HG03558 (cell line): ENCODE results near the gene SPHK1.

Source experiments
- ATAC-seq: cut with Tn5 transposase; IDR thresholded peaks from one replicate; pipeline ENCODE4 v1.9.1; 2021; ENCODE audit warnings: moderate number of reproducible peaks; ENCODE audit not compliant: unreplicated experiment; ENCODE audit errors: extremely low read depth

Gene SPHK1

GRCh38 chr17:76360461-76360860 lies 23.9 kb upstream of the SPHK1 start:
- ATAC-seq = no peak

DNA sequence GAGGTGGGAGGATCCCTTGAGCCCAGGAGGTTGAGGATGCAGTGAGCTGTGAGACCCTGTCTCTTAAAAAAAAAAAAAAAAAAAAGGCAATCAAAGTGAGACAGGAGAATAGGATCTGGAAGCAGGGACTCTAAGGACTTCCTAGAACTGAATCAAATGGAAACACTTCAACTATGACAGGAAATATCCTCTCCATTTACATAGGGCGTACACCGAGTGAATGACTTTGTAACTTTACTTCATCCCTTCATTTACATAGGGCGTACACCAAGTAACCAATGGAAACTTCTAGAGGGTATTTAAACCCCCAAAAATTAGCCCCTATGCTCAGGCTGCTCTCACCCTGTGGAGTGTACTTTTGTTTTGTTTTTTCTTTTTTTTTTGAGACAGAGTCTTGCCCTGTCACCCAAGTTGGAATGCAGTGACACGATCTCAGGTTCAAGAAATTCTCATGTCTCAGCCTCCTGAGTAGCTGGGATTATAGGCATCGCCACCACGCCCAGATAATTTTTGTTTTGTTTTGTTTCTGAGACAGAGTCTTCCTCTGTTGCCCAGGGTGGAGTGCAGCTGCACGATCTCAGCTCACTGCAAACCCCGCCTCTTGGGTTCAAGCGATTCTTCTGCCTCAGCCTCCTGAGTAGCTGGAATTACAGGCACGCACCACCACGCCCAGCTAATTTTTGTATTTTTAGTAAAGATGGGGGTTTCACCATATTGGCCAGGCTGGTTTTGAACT lies 21.1 kb upstream of the SPHK1 start:
- no peak for ATAC-seq

DNA sequence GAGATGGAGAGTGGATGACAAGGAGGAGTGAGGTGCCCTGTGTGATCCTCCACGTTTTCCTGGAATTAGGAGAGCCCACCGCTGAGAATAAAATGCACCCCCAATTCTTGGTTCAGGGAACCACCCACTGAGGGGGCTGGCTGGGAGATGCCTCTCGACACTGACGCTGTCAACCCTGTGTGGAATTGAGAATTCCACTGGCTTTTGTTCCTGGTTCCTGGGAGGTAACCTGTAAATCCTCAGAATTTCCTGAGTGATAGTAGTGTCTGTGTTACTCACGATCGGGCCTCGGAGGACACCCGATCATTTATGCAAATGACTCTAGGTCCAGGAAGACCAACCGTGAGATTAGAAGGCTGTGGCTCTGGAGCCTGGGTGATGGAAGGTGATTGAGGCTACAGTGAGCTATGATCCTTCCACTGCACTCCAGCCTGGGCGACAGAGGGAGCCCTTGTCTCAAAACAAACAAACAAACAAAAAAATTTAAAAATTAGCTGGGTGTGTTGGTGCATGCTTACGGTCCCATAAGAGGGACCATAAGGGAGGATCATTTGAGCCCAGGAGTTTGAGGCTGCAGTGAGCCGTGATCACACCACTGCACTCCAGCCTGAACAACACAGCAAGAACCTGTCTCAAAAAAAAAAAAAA lies 19.0 kb upstream of the SPHK1 start:
- no peak for ATAC-seq

DNA sequence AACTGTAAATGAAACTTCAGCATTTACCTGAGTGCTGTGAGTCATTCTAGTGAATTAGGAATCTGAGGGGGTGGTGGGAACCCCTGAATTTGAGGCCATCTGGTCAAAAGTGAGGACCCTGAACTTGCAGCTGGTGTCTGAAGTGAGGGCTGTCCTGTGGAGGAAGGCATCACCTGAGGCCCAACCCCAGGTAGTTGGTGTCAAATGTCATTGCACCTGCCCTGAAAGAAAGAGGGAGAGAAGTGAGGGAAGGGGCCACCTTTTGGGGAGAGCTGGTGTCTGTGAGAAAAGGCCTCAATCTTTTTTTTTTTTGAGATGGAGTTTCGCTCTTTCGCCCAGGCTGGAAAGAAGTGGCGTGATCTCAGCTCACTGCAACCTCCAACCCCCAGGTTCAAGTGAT lies 18.2 kb upstream of the SPHK1 start:
- no peak for ATAC-seq

- ATAC-seq = no peak
Observed at GRCh38 chr17:76367642-76368041, 16.8 kb upstream of the SPHK1 start.

GRCh38 chr17:76368545-76368944 lies 15.9 kb upstream of the SPHK1 start:
- no peak for ATAC-seq

- no peak for ATAC-seq
Observed at GRCh38 chr17:76369379-76369778, 15.0 kb upstream of the SPHK1 start.

GRCh38 chr17:76369804-76370203 lies 14.6 kb upstream of the SPHK1 start:
- ATAC-seq = no peak

GRCh38 chr17:76370261-76370993 lies 14.0 kb upstream of the SPHK1 start:
- no peak for ATAC-seq

- ATAC-seq = no peak
Observed at GRCh38 chr17:76371656-76372628, 12.5 kb upstream of the SPHK1 start.

DNA sequence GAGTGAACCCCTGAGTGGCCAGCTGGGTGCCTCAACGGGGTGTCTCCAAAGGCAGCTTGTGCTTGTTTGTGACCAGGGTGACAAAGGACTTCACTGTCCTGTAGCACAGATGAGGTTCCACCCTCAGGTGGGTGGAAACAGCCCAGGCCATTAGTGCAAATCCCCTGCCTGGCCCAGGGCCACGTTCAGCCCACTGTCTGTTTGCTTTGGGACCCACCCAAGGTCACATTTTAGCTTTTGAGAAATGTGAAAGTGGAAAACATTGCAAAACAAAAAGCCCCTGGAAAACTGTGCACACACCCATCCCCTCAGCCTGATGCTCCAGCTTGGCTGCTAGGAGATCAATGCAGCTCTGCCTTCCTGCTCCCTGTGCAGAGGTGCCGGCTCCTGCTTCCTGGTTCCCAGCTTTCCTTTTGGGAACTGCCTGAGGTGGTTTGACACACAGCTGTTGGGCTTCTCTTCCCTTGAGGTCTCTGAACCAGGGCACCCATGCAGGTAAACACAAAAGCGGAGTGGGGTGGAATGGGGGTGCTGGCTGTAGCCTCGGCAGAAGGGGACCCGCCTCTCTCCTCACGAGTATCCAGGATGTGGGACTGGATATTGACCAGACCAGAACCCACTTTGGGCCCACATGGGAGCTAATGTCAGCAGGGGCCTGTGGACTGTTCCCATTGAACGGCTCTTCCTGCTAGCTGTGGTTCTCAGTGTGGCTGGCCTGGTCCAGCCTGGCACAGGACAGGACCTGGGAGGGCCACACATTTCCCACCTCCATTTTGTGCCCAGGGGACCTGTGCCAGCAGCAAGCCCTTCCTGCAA lies 7.9 kb upstream of the SPHK1 start:
- ATAC-seq = no peak

- no peak for ATAC-seq
Observed at GRCh38 chr17:76378548-76379274, 5.7 kb upstream of the SPHK1 start.

DNA sequence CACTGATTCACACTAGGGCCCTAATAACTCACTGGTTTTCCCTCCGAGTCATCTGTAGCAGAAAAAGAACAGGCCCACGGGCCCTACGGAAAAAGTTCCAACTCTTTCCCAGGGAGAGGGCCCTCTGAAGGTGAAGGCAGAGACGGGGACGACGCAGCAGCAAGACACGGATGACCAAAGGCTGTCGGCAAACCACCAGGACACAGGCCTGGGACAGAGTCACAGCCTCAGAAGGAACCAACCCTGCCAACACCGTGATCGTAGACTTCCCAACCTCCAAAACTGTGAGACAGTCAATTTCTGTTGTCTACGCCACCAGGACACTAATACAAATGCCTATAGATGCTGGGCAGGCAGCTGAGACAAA lies 5.2 kb upstream of the SPHK1 start:
- ATAC-seq = no peak

- ATAC-seq = no peak
Observed at GRCh38 chr17:76379646-76380376, 4.6 kb upstream of the SPHK1 start.

DNA sequence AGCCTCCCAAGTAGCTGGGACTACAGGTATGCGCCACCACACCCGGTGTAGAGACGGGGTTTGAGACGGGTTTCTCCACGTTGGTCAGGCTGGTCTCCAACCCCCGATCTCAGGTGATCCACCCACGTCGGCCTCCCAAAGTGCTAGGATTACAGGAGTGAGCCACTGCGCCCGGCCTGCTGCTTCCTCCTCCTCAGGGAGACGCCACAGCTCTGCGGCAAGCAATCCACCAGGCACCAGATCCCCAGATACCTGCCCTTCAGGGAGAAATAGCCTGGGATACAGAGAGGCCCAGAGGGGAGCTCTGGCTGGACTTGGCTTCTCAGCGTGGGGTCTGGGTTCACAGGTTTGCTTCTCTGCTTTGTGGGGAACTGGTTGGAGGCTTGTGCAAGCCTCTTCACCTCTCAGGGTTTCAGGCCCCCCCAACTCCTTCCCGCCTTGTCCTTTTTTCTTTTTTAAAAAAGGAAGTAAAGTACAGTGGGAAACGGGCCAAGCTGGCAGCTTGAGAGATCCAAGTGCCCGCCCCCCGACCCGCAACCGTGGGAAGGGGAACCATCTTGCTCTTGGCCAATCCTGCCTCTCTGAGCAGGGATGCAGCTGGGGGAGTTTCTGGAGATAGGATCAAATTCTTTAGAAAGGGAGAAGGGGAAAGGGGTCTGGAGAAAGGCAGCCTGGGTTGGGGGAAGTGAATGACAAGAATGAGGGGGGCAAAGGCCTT lies 2.6 kb upstream of the SPHK1 start:
- ATAC-seq = no peak

GRCh38 chr17:76382351-76382802 lies 2.0 kb upstream of the SPHK1 start:
- ATAC-seq = no peak

- no peak for ATAC-seq
Observed at GRCh38 chr17:76382803-76383545, 1.4 kb upstream of the SPHK1 start.
